Measurements from ENCODE around the gene SERINC3.

SERINC3 gene

GRCh38 chr20:44489931-44490330, 31.9 kb downstream of the SERINC3 start:
- H3K4me3 ChIP-seq (ENCODE audit: low read length): no peak overlapping the region
- H3K27ac ChIP-seq (ENCODE audit: low read length): no peak overlapping the region
- H3K36me3 ChIP-seq (ENCODE audit: insufficient read depth, low read depth, low read length): peaks cover 84% of the 10 kb centered on the region
- H3K9ac ChIP-seq (ENCODE audit: low read depth, low read length): no peak overlapping the region
- no peaks in the 10 kb centered on the region for H3K27me3 ChIP-seq (ENCODE audit: insufficient read depth, low read length)
- H3K9me3 ChIP-seq (ENCODE audit: insufficient read depth, low read depth, low read length): no peaks in the 10 kb centered on the region
- no peaks in the 10 kb centered on the region; the same call in 1 of the 2 replicates for H3K4me1 ChIP-seq (ENCODE audit: insufficient read depth, low read length)

GRCh38 chr20:44489223-44489622, 32.6 kb downstream of the SERINC3 start:
- Histone ChIP-seq H3K9ac (ENCODE audit: low read depth, low read length) (no peak overlapping the region), H3K27ac (ENCODE audit: low read length) (no peak overlapping the region), H3K9me3 (ENCODE audit: insufficient read depth, low read depth, low read length) (no peaks in the 10 kb centered on the region), H3K4me1 (ENCODE audit: insufficient read depth, low read length) (no peaks in the 10 kb centered on the region; the same call in 1 of the 2 replicates), H3K4me3 (ENCODE audit: low read length) (no peak overlapping the region), H3K27me3 (ENCODE audit: insufficient read depth, low read length) (no peaks in the 10 kb centered on the region), H3K36me3 (ENCODE audit: insufficient read depth, low read depth, low read length) (peaks cover 81% of the 10 kb centered on the region)

GRCh38 chr20:44488551-44488950, 33.3 kb downstream of the SERINC3 start:
- Histone ChIP-seq H3K27ac (ENCODE audit: low read length) (no peak overlapping the region), H3K4me1 (ENCODE audit: insufficient read depth, low read length) (no peaks in the 10 kb centered on the region; the same call in 1 of the 2 replicates), H3K4me3 (ENCODE audit: low read length) (no peak overlapping the region), H3K9ac (ENCODE audit: low read depth, low read length) (no peak overlapping the region), H3K9me3 (ENCODE audit: insufficient read depth, low read depth, low read length) (no peaks in the 10 kb centered on the region), H3K36me3 (ENCODE audit: insufficient read depth, low read depth, low read length) (peaks cover 81% of the 10 kb centered on the region), H3K27me3 (ENCODE audit: insufficient read depth, low read length) (no peaks in the 10 kb centered on the region)

- H3K4me3 ChIP-seq (ENCODE audit: low read length): no peak overlapping the region
- H3K27ac ChIP-seq (ENCODE audit: low read length): no peak overlapping the region
- H3K9ac ChIP-seq (ENCODE audit: low read depth, low read length): no peak overlapping the region
- peaks cover 77% of the 10 kb centered on the region for H3K36me3 ChIP-seq (ENCODE audit: insufficient read depth, low read depth, low read length)
- H3K9me3 ChIP-seq (ENCODE audit: insufficient read depth, low read depth, low read length): no peaks in the 10 kb centered on the region
- H3K27me3 ChIP-seq (ENCODE audit: insufficient read depth, low read length): no peaks in the 10 kb centered on the region
- no peaks in the 10 kb centered on the region for H3K4me1 ChIP-seq (ENCODE audit: insufficient read depth, low read length)
Observed at GRCh38 chr20:44485830-44486198, 36.1 kb downstream of the SERINC3 start.

- H3K27ac ChIP-seq (ENCODE audit: low read length): no peak overlapping the region
- no peaks in the 10 kb centered on the region for H3K9me3 ChIP-seq (ENCODE audit: insufficient read depth, low read depth, low read length)
- no peaks in the 10 kb centered on the region for H3K4me1 ChIP-seq (ENCODE audit: insufficient read depth, low read length)
- H3K4me3 ChIP-seq (ENCODE audit: low read length): no peak overlapping the region
- H3K9ac ChIP-seq (ENCODE audit: low read depth, low read length): no peak overlapping the region
- H3K27me3 ChIP-seq (ENCODE audit: insufficient read depth, low read length): no peaks in the 10 kb centered on the region
- peaks cover 76% of the 10 kb centered on the region for H3K36me3 ChIP-seq (ENCODE audit: insufficient read depth, low read depth, low read length)
Observed at GRCh38 chr20:44485078-44485829, 36.6 kb downstream of the SERINC3 start.

GRCh38 chr20:44483112-44483511, 38.8 kb downstream of the SERINC3 start:
- H3K27ac ChIP-seq (ENCODE audit: low read length): no peak overlapping the region
- no peaks in the 10 kb centered on the region for H3K9me3 ChIP-seq (ENCODE audit: insufficient read depth, low read depth, low read length)
- no peak overlapping the region for H3K9ac ChIP-seq (ENCODE audit: low read depth, low read length)
- peaks cover 54% of the 10 kb centered on the region for H3K36me3 ChIP-seq (ENCODE audit: insufficient read depth, low read depth, low read length)
- no peaks in the 10 kb centered on the region for H3K27me3 ChIP-seq (ENCODE audit: insufficient read depth, low read length)
- H3K4me1 ChIP-seq (ENCODE audit: insufficient read depth, low read length): no peaks in the 10 kb centered on the region
- H3K4me3 ChIP-seq (ENCODE audit: low read length): no peak overlapping the region

GRCh38 chr20:44481719-44482416, 40.0 kb downstream of the SERINC3 start:
- Histone ChIP-seq H3K36me3 (ENCODE audit: insufficient read depth, low read depth, low read length) (peaks cover 48% of the 10 kb centered on the region), H3K9ac (ENCODE audit: low read depth, low read length) (no peak overlapping the region), H3K4me3 (ENCODE audit: low read length) (no peak overlapping the region), H3K4me1 (ENCODE audit: insufficient read depth, low read length) (no peaks in the 10 kb centered on the region), H3K27me3 (ENCODE audit: insufficient read depth, low read length) (no peaks in the 10 kb centered on the region), H3K27ac (ENCODE audit: low read length) (no peak overlapping the region), H3K9me3 (ENCODE audit: insufficient read depth, low read depth, low read length) (no peaks in the 10 kb centered on the region)

- H3K4me1 ChIP-seq (ENCODE audit: insufficient read depth, low read length): peaks cover 4% of the 10 kb centered on the region; the same call in 1 of the 2 replicates
- H3K4me3 ChIP-seq (ENCODE audit: low read length): no peak overlapping the region
- H3K9me3 ChIP-seq (ENCODE audit: insufficient read depth, low read depth, low read length): no peaks in the 10 kb centered on the region
- no peak overlapping the region for H3K9ac ChIP-seq (ENCODE audit: low read depth, low read length)
- no peaks in the 10 kb centered on the region for H3K27me3 ChIP-seq (ENCODE audit: insufficient read depth, low read length)
- H3K36me3 ChIP-seq (ENCODE audit: insufficient read depth, low read depth, low read length): peaks cover 32% of the 10 kb centered on the region
- no peak overlapping the region for H3K27ac ChIP-seq (ENCODE audit: low read length)
Observed at GRCh38 chr20:44480097-44480496, 41.8 kb downstream of the SERINC3 start.

- no peak overlapping the region for H3K27ac ChIP-seq (ENCODE audit: low read length)
- peaks cover 4% of the 10 kb centered on the region; the same call in 1 of the 2 replicates for H3K4me1 ChIP-seq (ENCODE audit: insufficient read depth, low read length)
- H3K9ac ChIP-seq (ENCODE audit: low read depth, low read length): no peak overlapping the region
- H3K4me3 ChIP-seq (ENCODE audit: low read length): no peak overlapping the region
- no peaks in the 10 kb centered on the region for H3K27me3 ChIP-seq (ENCODE audit: insufficient read depth, low read length)
- no peaks in the 10 kb centered on the region for H3K9me3 ChIP-seq (ENCODE audit: insufficient read depth, low read depth, low read length)
- H3K36me3 ChIP-seq (ENCODE audit: insufficient read depth, low read depth, low read length): peaks cover 30% of the 10 kb centered on the region
Observed at GRCh38 chr20:44479643-44480042, 42.2 kb downstream of the SERINC3 start.

- no peaks in the 10 kb centered on the region for H3K9me3 ChIP-seq (ENCODE audit: insufficient read depth, low read depth, low read length)
- no peak overlapping the region for H3K9ac ChIP-seq (ENCODE audit: low read depth, low read length)
- no peak overlapping the region for H3K27ac ChIP-seq (ENCODE audit: low read length)
- no peaks in the 10 kb centered on the region for H3K27me3 ChIP-seq (ENCODE audit: insufficient read depth, low read length)
- peaks cover 4% of the 10 kb centered on the region; the same call in 1 of the 2 replicates for H3K4me1 ChIP-seq (ENCODE audit: insufficient read depth, low read length)
- no peak overlapping the region for H3K4me3 ChIP-seq (ENCODE audit: low read length)
- H3K36me3 ChIP-seq (ENCODE audit: insufficient read depth, low read depth, low read length): peaks cover 18% of the 10 kb centered on the region
Observed at GRCh38 chr20:44478206-44478605, 43.7 kb downstream of the SERINC3 start.

GRCh38 chr20:44477151-44477550, 44.7 kb downstream of the SERINC3 start:
- Histone ChIP-seq H3K9me3 (ENCODE audit: insufficient read depth, low read depth, low read length) (no peaks in the 10 kb centered on the region), H3K27ac (ENCODE audit: low read length) (no peak overlapping the region), H3K9ac (ENCODE audit: low read depth, low read length) (no peak overlapping the region), H3K36me3 (ENCODE audit: insufficient read depth, low read depth, low read length) (peaks cover 15% of the 10 kb centered on the region), H3K4me3 (ENCODE audit: low read length) (no peak overlapping the region), H3K27me3 (ENCODE audit: insufficient read depth, low read length) (no peaks in the 10 kb centered on the region), H3K4me1 (ENCODE audit: insufficient read depth, low read length) (peaks cover 4% of the 10 kb centered on the region; the same call in 1 of the 2 replicates)
